Activated CD4-positive, alpha-beta T cell treated with anti-CD3 and anti-CD28 coated beads, Interleukin-2, amount 50 U/mL, for 1 hour (primary cell): ENCODE measurements around the gene ARMH3.
"Not testable (repeated sequence)": the region's sequence is repeated elsewhere in the genome, so short reads cannot be mapped to it uniquely, and the experiment has no call there.

Experiments
- DNase-seq: peaks from one replicate; pipeline ENCODE4 v3.0.0-alpha.2; 2020

ARMH3 gene

GRCh38 chr10:102055647-102056419, at the start of gene ARMH3:
Gene ARMH3 (minus strand): TSS chr10:102056173. CDS start chr10:102040114, 16,059 bp downstream.
- DNase-seq, result peak; percentile 83

GRCh38 chr10:102102421-102102820, 46.4 kb upstream of the ARMH3 start:
- DNase-seq, result no peak

GRCh38 chr10:102101152-102101551, 45.2 kb upstream of the ARMH3 start:
- no peak for DNase-seq

- DNase-seq, result no peak
These were observed 40.5 kb upstream of the ARMH3 start for GRCh38 chr10:102096449-102096848.

- DNase-seq, result no peak
These were observed 34.8 kb upstream of the ARMH3 start for GRCh38 chr10:102090772-102091171.

- no peak for DNase-seq
These were observed 30.2 kb upstream of the ARMH3 start for GRCh38 chr10:102086196-102086595.

GRCh38 chr10:102085336-102085735, 29.4 kb upstream of the ARMH3 start:
- DNase-seq, result no peak

- no peak for DNase-seq
These were observed 27.6 kb upstream of the ARMH3 start for GRCh38 chr10:102083541-102083940.

- peak; percentile 81 for DNase-seq
These were observed 16.9 kb upstream of the ARMH3 start for GRCh38 chr10:102072673-102073527.

- no peak for DNase-seq
These were observed 13.1 kb upstream of the ARMH3 start for GRCh38 chr10:102069071-102069470.

GRCh38 chr10:102068216-102068615, 12.2 kb upstream of the ARMH3 start:
- DNase-seq, result no peak

GRCh38 chr10:102067091-102067916, 11.3 kb upstream of the ARMH3 start:
- DNase-seq, result no peak

GRCh38 chr10:102066399-102067088, 10.6 kb upstream of the ARMH3 start:
- DNase-seq, result no peak

GRCh38 chr10:102065561-102066398, 9.8 kb upstream of the ARMH3 start:
- DNase-seq, result peak; percentile 6

GRCh38 chr10:102064868-102065560, 9.0 kb upstream of the ARMH3 start, which contains the start of gene HPS6:
Gene HPS6 (plus strand): TSS chr10:102065349. CDS start chr10:102065475, 126 bp downstream.
- peak; percentile 83 for DNase-seq

- DNase-seq, result no peak
These were observed 8.5 kb upstream of the ARMH3 start for GRCh38 chr10:102064503-102064867.

- DNase-seq, result no peak
These were observed 4.0 kb upstream of the ARMH3 start for GRCh38 chr10:102059987-102060386.

- DNase-seq, result not testable (repeated sequence)
These were observed 909 bp downstream of the ARMH3 start for GRCh38 chr10:102054881-102055646.

GRCh38 chr10:102046095-102046494, 9.9 kb downstream of the ARMH3 start:
- no peak for DNase-seq

- DNase-seq, result no peak
These were observed 10.7 kb downstream of the ARMH3 start for GRCh38 chr10:102045292-102045691.
